Smooth muscle cell (in vitro differentiated cells): ENCODE measurements around the gene CAMK1D. TPM values are rescaled to one million over a fixed set of nuclear protein-coding genes. Genes with fewer than 3 reads are reported as not detected.
A peak's percentile ranks its signal among the peaks of the same experiment; 100 is the strongest.
"Not testable (repeated sequence)": the region's sequence is repeated elsewhere in the genome, so short reads cannot be mapped to it uniquely, and the experiment has no call there.

Experiments used
- DNase-seq: peaks from one replicate; lab custom pipeline; 2025; ENCODE audit not compliant: unreplicated experiment; lab: John Stamatoyannopoulos, UW
- H2AFZ ChIP-seq: fragments of 200-600 bp; sonication (generic); 2 replicates; pipeline ENCODE4 v1.6.0; 2016; ENCODE audit warnings: antibody characterized with exemption, low read depth, mild to moderate bottlenecking
- H3F3A ChIP-seq: fragments of 200-600 bp; sonication (generic); 2 replicates; pipeline ENCODE4 v1.6.0; 2017; ENCODE audit warnings: antibody characterized with exemption, low read depth
- H3K27ac ChIP-seq: fragments of 200-600 bp; sonication (generic); 2 replicates; pipeline ENCODE4 v1.5.1; 2016; ENCODE audit warnings: low read depth, mild to moderate bottlenecking
- H3K27me3 ChIP-seq: fragments of 200-600 bp; sonication (generic); 2 replicates; pipeline ENCODE4 v1.6.1; 2016; ENCODE audit warnings: low read depth, mild to moderate bottlenecking
- H3K36me3 ChIP-seq: fragments of 200-600 bp; sonication (generic); 2 replicates; pipeline ENCODE4 v1.5.1; 2016; ENCODE audit warnings: low read depth
- H3K4me1 ChIP-seq: fragments of 200-600 bp; sonication (generic); 2 replicates; pipeline ENCODE4 v1.5.1; 2016; ENCODE audit warnings: low read depth
- H3K4me2 ChIP-seq: fragments of 200-600 bp; sonication (generic); 2 replicates; pipeline ENCODE4 v1.6.0; 2016; ENCODE audit warnings: mild to moderate bottlenecking
- H3K4me3 ChIP-seq: fragments of 200-600 bp; sonication (generic); 2 replicates; pipeline ENCODE4 v1.5.1; 2016; ENCODE audit warnings: mild to moderate bottlenecking
- H3K79me2 ChIP-seq: fragments of 200-600 bp; sonication (generic); 2 replicates; pipeline ENCODE4 v1.6.0; 2016; ENCODE audit warnings: low read depth, mild to moderate bottlenecking
- H3K9ac ChIP-seq: fragments of 200-600 bp; sonication (generic); 2 replicates; pipeline ENCODE4 v1.6.0; 2016; ENCODE audit warnings: low read depth
- H3K9me3 ChIP-seq: fragments of 200-600 bp; sonication (generic); replicated peaks from 2 replicates; pipeline ENCODE4 v1.5.1; 2016; ENCODE audit warnings: low read depth
- H4K20me1 ChIP-seq: fragments of 200-600 bp; sonication (generic); 2 replicates; pipeline ENCODE4 v1.6.0; 2016; ENCODE audit warnings: low read depth
- CTCF ChIP-seq: fragments of 200-600 bp; sonication (generic); IDR thresholded peaks from 2 replicates; pipeline ENCODE4 v1.5.1; 2017; ENCODE audit warnings: borderline replicate concordance, mild to moderate bottlenecking, antibody characterized with exemption; ENCODE audit not compliant: insufficient read depth, poor library complexity, severe bottlenecking
- WGBS: methylation state at CpG from one replicate; pipeline ENCODE4 v1.1.7; 2016; ENCODE audit warnings: low lambda C conversion rate; 5-methylcytosine and 5-hydroxymethylcytosine counted together
- polyA plus RNA-seq: library from polyadenylated mRNA; unstranded; fragments of >200 nt; fragmentation: Nextera tagmentation; extraction: Ambion mirVana; gene quantifications from 2 replicates; pipeline ENCODE4 v1.2.1, GENCODE V29; 2016
- total RNA-seq: library from RNA; depleted of rRNA; stranded (reverse); fragments of >200 nt; gene quantifications from 2 replicates; pipeline ENCODE4 v1.2.3, GENCODE V29; 2014

Gene CAMK1D
- total and polyA plus RNA-seq, 2 experiments from 2014 or later = 1.6 to 2.3 TPM

GRCh38 chr10:12724807-12725579 lies 375.6 kb downstream of the CAMK1D start:
- Histone ChIP-seq H3F3A (peaks cover 21% of the 10 kb centered on the region), H2AFZ (no peak overlapping the region), H3K36me3 (no peaks in the 10 kb centered on the region), H3K4me3 (no peak overlapping the region), H3K9ac (no peak overlapping the region), H3K4me2 (no peak overlapping the region), H3K27me3 (no peaks in the 10 kb centered on the region), H3K27ac (no peak overlapping the region), H3K9me3 (no peaks in the 10 kb centered on the region), H3K79me2 (no peaks in the 10 kb centered on the region), H3K4me1 (peaks cover 13% of the 10 kb centered on the region), H4K20me1 (peaks cover 19% of the 10 kb centered on the region)
- WGBS = 80% methylated on average over 10 of the region's 10 CpGs
- DNase-seq = no peak
- no peak for TF ChIP-seq CTCF

- H3K4me2 ChIP-seq, H3K4me3 ChIP-seq, H3K9ac ChIP-seq, H3K27ac ChIP-seq, DNase-seq, H3K79me2 ChIP-seq, H3K36me3 ChIP-seq, H3K27me3 ChIP-seq, H2AFZ ChIP-seq, H3K9me3 ChIP-seq: not testable (repeated sequence)
- peaks cover 19% of the 10 kb centered on the region for H4K20me1 ChIP-seq
- H3F3A ChIP-seq = peaks cover 20% of the 10 kb centered on the region
- WGBS = 87% methylated on average over 5 of the region's 5 CpGs
- peaks cover 11% of the 10 kb centered on the region for H3K4me1 ChIP-seq
These were observed 376.2 kb downstream of the CAMK1D start for GRCh38 chr10:12725580-12725888.

- no peak for TF ChIP-seq CTCF
- Histone ChIP-seq H3F3A (peaks cover 17% of the 10 kb centered on the region), H3K9ac (no peak overlapping the region), H3K9me3 (no peaks in the 10 kb centered on the region), H3K4me3 (no peak overlapping the region), H3K36me3 (no peaks in the 10 kb centered on the region), H2AFZ (no peak overlapping the region), H3K27me3 (no peaks in the 10 kb centered on the region), H3K4me1 (peaks cover 8% of the 10 kb centered on the region), H3K4me2 (peak overlapping the region; percentile 69), H4K20me1 (peaks cover 19% of the 10 kb centered on the region), H3K27ac (peak overlapping the region; percentile 79), H3K79me2 (no peaks in the 10 kb centered on the region)
- DNase-seq = no peak
- WGBS = 44% methylated on average over 19 of the region's 19 CpGs
These were observed 377.9 kb downstream of the CAMK1D start for GRCh38 chr10:12726971-12727831.

- H3K36me3 ChIP-seq = no peaks in the 10 kb centered on the region
- peak; percentile 12 for DNase-seq
- TF ChIP-seq CTCF = no peak
- no peaks in the 10 kb centered on the region for H3K27me3 ChIP-seq
- WGBS = 16% methylated on average over 10 of the region's 10 CpGs
- H3K27ac ChIP-seq = peak overlapping the region; percentile 79
- H4K20me1 ChIP-seq = peaks cover 19% of the 10 kb centered on the region
- H3K79me2 ChIP-seq = no peaks in the 10 kb centered on the region
- peak overlapping the region; percentile 69 for H3K4me2 ChIP-seq
- H3K4me3 ChIP-seq = no peak overlapping the region
- H3K9me3 ChIP-seq = no peaks in the 10 kb centered on the region
- H2AFZ ChIP-seq = no peak overlapping the region
- no peak overlapping the region for H3K9ac ChIP-seq
- H3F3A ChIP-seq = peaks cover 17% of the 10 kb centered on the region
- peaks cover 8% of the 10 kb centered on the region for H3K4me1 ChIP-seq
These were observed 378.5 kb downstream of the CAMK1D start for GRCh38 chr10:12727832-12728215.
